ENCODE measurements around the gene CENPU. TPM values are rescaled to one million over a fixed set of nuclear protein-coding genes. Genes with fewer than 3 reads are reported as not detected.
"Not testable (repeated sequence)": the region's sequence is repeated elsewhere in the genome, so short reads cannot be mapped to it uniquely, and the experiment has no call there.

CENPU gene
- polyA plus RNA-seq, 1 donor from 2014 or later = 13.0 TPM

DNA sequence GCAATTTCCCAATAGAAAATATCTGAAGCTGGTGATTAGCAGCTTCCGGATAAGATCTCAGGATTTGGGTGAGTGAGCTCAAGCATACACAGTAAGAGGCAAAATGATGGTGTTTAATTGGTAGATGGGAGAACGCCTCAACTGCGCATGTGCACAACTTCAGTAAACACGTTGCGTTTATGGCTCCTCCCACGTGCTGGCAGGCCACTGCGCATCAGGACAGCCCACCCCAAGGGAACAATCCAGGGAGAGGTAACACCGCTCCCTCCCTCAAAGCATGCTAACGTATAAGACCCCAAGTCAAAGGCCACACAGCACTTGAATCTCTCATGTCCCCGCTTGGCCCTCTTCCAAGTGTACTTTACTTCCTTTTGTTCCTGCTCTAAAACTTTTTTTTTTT lies 10.3 kb upstream of the CENPU start:
- H3K9ac ChIP-seq (ENCODE audit: low read length) = no peak overlapping the region
- H3K27ac ChIP-seq (ENCODE audit: low read length) = no peak overlapping the region
- no peak overlapping the region for H2AFZ ChIP-seq (ENCODE audit: low read depth, low read length)
- no peak for TF ChIP-seq EP300 (conservative IDR thresholded peaks at IDR 0.05; ENCODE audit: poor library complexity, severe bottlenecking)
- no peak for TF ChIP-seq SMC3 (conservative IDR thresholded peaks at IDR 0.05; ENCODE audit: poor library complexity)
- TF ChIP-seq EZH2 (IDR thresholded peaks at IDR 0.05; ENCODE audit: borderline replicate concordance, insufficient read depth, low read length, poor library complexity, severe bottlenecking) = no peak
- no peak for TF ChIP-seq RAD21 (conservative IDR thresholded peaks at IDR 0.05)
- TF ChIP-seq POLR2AphosphoS5 (IDR thresholded peaks at IDR 0.05) = no peak
- no peaks in the 10 kb centered on the region for H3K36me3 ChIP-seq (ENCODE audit: insufficient read depth, low read length)
- no peak overlapping the region for H3K4me2 ChIP-seq (ENCODE audit: low read length)
- no peaks in the 10 kb centered on the region for H3K27me3 ChIP-seq (ENCODE audit: insufficient read depth, low read depth, low read length)
- H3F3A ChIP-seq (ENCODE audit: insufficient read depth, low read length, poor library complexity, severe bottlenecking) = no peaks in the 10 kb centered on the region
- no peak overlapping the region for H3K4me3 ChIP-seq (ENCODE audit: low read length)
- no peaks in the 10 kb centered on the region for H3K9me3 ChIP-seq (ENCODE audit: low read length)
- H3K79me2 ChIP-seq (replicated peaks; ENCODE audit: insufficient read depth, low read length) = no peaks in the 10 kb centered on the region
- H4K20me1 ChIP-seq (ENCODE audit: insufficient read depth) = no peaks in the 10 kb centered on the region
- no peaks in the 10 kb centered on the region for H3K9me2 ChIP-seq (ENCODE audit: insufficient read depth, low read length)

DNA sequence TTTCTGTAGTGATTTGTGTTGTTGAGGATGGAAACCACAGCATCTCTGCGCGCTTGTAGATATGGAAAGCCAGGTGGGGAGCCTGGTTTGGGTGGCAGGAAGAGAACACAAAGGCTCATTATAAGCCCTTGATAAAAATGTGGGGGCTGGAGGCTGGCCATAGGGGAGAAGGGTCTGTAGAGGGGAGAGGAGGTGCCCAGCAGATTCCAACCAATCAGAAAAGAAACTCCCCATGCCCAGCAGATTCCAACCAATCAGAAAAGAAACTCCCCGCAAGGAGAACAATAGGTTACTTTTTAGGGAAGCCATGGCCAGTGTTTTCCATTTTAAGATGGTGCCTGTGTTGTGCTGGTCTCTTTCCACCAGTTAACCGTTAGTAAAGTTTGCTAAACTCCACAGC lies 9.8 kb upstream of the CENPU start:
- no peaks in the 10 kb centered on the region for H3K79me2 ChIP-seq (replicated peaks; ENCODE audit: insufficient read depth, low read length)
- no peak overlapping the region for H3K9ac ChIP-seq (ENCODE audit: low read length)
- H3K27me3 ChIP-seq (ENCODE audit: insufficient read depth, low read depth, low read length) = no peaks in the 10 kb centered on the region
- no peak overlapping the region for H3K27ac ChIP-seq (ENCODE audit: low read length)
- H3F3A ChIP-seq (ENCODE audit: insufficient read depth, low read length, poor library complexity, severe bottlenecking) = no peaks in the 10 kb centered on the region
- no peak overlapping the region for H3K4me2 ChIP-seq (ENCODE audit: low read length)
- H4K20me1 ChIP-seq (ENCODE audit: insufficient read depth) = no peaks in the 10 kb centered on the region
- no peak overlapping the region for H2AFZ ChIP-seq (ENCODE audit: low read depth, low read length)
- no peaks in the 10 kb centered on the region for H3K9me2 ChIP-seq (ENCODE audit: insufficient read depth, low read length)
- TF ChIP-seq, protein P1, sequence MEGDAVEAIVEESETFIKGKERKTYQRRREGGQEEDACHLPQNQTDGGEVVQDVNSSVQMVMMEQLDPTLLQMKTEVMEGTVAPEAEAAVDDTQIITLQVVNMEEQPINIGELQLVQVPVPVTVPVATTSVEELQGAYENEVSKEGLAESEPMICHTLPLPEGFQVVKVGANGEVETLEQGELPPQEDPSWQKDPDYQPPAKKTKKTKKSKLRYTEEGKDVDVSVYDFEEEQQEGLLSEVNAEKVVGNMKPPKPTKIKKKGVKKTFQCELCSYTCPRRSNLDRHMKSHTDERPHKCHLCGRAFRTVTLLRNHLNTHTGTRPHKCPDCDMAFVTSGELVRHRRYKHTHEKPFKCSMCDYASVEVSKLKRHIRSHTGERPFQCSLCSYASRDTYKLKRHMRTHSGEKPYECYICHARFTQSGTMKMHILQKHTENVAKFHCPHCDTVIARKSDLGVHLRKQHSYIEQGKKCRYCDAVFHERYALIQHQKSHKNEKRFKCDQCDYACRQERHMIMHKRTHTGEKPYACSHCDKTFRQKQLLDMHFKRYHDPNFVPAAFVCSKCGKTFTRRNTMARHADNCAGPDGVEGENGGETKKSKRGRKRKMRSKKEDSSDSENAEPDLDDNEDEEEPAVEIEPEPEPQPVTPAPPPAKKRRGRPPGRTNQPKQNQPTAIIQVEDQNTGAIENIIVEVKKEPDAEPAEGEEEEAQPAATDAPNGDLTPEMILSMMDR (IDR thresholded peaks at IDR 0.05; ENCODE audit: poor library complexity, severe bottlenecking) = no peak
- no peak for TF ChIP-seq SMC3 (conservative IDR thresholded peaks at IDR 0.05; ENCODE audit: poor library complexity)
- TF ChIP-seq, protein P2, sequence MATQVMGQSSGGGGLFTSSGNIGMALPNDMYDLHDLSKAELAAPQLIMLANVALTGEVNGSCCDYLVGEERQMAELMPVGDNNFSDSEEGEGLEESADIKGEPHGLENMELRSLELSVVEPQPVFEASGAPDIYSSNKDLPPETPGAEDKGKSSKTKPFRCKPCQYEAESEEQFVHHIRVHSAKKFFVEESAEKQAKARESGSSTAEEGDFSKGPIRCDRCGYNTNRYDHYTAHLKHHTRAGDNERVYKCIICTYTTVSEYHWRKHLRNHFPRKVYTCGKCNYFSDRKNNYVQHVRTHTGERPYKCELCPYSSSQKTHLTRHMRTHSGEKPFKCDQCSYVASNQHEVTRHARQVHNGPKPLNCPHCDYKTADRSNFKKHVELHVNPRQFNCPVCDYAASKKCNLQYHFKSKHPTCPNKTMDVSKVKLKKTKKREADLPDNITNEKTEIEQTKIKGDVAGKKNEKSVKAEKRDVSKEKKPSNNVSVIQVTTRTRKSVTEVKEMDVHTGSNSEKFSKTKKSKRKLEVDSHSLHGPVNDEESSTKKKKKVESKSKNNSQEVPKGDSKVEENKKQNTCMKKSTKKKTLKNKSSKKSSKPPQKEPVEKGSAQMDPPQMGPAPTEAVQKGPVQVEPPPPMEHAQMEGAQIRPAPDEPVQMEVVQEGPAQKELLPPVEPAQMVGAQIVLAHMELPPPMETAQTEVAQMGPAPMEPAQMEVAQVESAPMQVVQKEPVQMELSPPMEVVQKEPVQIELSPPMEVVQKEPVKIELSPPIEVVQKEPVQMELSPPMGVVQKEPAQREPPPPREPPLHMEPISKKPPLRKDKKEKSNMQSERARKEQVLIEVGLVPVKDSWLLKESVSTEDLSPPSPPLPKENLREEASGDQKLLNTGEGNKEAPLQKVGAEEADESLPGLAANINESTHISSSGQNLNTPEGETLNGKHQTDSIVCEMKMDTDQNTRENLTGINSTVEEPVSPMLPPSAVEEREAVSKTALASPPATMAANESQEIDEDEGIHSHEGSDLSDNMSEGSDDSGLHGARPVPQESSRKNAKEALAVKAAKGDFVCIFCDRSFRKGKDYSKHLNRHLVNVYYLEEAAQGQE (IDR thresholded peaks at IDR 0.05; ENCODE audit: borderline replicate concordance) = no peak
- TF ChIP-seq TAF1 (IDR thresholded peaks at IDR 0.05; ENCODE audit: low read depth) = no peak
- no peak for TF ChIP-seq RAD21 (conservative IDR thresholded peaks at IDR 0.05)
- TF ChIP-seq MXI1 (conservative IDR thresholded peaks at IDR 0.05; ENCODE audit: poor library complexity, severe bottlenecking) = no peak
- TF ChIP-seq EZH2 (IDR thresholded peaks at IDR 0.05; ENCODE audit: borderline replicate concordance, insufficient read depth, low read length, poor library complexity, severe bottlenecking) = no peak
- TF ChIP-seq POLR2AphosphoS5 (IDR thresholded peaks at IDR 0.05) = no peak
- TF ChIP-seq EP300 (conservative IDR thresholded peaks at IDR 0.05; ENCODE audit: poor library complexity, severe bottlenecking) = no peak
- H3K4me3 ChIP-seq (ENCODE audit: low read length) = no peak overlapping the region
- H3K9me3 ChIP-seq (ENCODE audit: low read length) = no peaks in the 10 kb centered on the region
- H3K36me3 ChIP-seq (ENCODE audit: insufficient read depth, low read length) = no peaks in the 10 kb centered on the region

DNA sequence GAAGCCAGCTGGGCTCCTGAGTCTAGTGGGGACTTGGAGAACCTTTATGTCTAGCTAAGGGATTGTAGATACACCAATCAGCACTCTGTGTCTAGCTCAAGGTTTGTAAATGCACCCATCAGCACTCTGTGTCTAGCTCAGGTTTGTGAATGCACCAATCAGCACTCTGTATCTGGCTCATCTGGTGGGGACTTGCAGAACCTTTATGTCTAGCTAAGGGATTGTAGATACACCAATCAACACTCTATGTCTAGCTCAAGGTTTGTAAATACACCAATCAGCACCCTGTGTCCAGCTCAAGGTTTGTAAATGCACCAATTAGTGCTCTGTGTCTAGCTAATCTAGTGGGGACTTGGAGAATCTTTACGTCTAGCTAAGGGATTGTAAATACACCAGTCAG lies 7.8 kb upstream of the CENPU start:
- not testable (repeated sequence) for H2AFZ ChIP-seq (ENCODE audit: low read depth, low read length); H3K9ac ChIP-seq (ENCODE audit: low read length)

More for the DNA sequence above, 7.8 kb upstream of the CENPU start:
- H3K36me3 ChIP-seq (ENCODE audit: insufficient read depth, low read length); H3F3A ChIP-seq (ENCODE audit: insufficient read depth, low read length, poor library complexity, severe bottlenecking); H3K27me3 ChIP-seq (ENCODE audit: insufficient read depth, low read depth, low read length); H4K20me1 ChIP-seq (ENCODE audit: insufficient read depth); H3K9me2 ChIP-seq (ENCODE audit: insufficient read depth, low read length); H3K79me2 ChIP-seq (replicated peaks; ENCODE audit: insufficient read depth, low read length); H3K4me3 ChIP-seq (ENCODE audit: low read length); H3K4me2 ChIP-seq (ENCODE audit: low read length); H3K27ac ChIP-seq (ENCODE audit: low read length); H3K9me3 ChIP-seq (ENCODE audit: low read length): not testable (repeated sequence)
